OCI-LY7 (cell line): ENCODE data around the gene MYLK. TPM values are rescaled to one million over a fixed set of nuclear protein-coding genes. Genes with fewer than 3 reads are reported as not detected.

Experiments
- BruUV-seq: library from RNA; stranded (reverse); fragments of 400-500 nt; replicated peaks from 2 replicates; lab custom pipeline; 2021; lab: Mats Ljungman, UMichigan
- CTCF ChIA-PET: fragments of 300-600 bp; sonication (Branson Sonifier 250); formaldehyde crosslinking; loops from one replicate; lab custom pipeline; 2022; ENCODE audit warnings: antibody characterized with exemption; ENCODE audit not compliant: unreplicated experiment; lab: Charles Lee
- POLR2A ChIA-PET: fragments of 300-600 bp; sonication (Branson Sonifier 250); formaldehyde crosslinking; loops from one replicate; lab custom pipeline; 2022; ENCODE audit warnings: antibody characterized with exemption; lab: Charles Lee
- DNase-seq: peaks from one replicate; pipeline ENCODE4 v3.0.0-alpha.2; 2015; ENCODE audit warnings: low spot score
- H2AFZ ChIP-seq: fragments of 200-600 bp; sonication (generic), shearing (Covaris generic); 2 replicates; pipeline ENCODE4 v1.6.1; 2014; ENCODE audit warnings: mild to moderate bottlenecking, antibody characterized with exemption, low read length, moderate library complexity
- H3K27ac ChIP-seq: fragments of 200-600 bp; sonication (generic); 2 replicates; pipeline ENCODE4 v1.5.1; 2014; ENCODE audit warnings: mixed run types, low read depth, mild to moderate bottlenecking, moderate library complexity, low read length, inconsistent platforms; ENCODE audit not compliant: poor library complexity, severe bottlenecking
- H3K36me3 ChIP-seq: fragments of 200-600 bp; sonication (generic); 2 replicates; pipeline ENCODE4 v1.6.1; 2014; ENCODE audit warnings: mild to moderate bottlenecking, antibody characterized with exemption, low read length, moderate library complexity, mixed read lengths; ENCODE audit not compliant: insufficient read depth
- H3K4me1 ChIP-seq: fragments of 200-600 bp; sonication (generic); 2 replicates; pipeline ENCODE4 v1.5.1; 2014; ENCODE audit warnings: mild to moderate bottlenecking, low read length; ENCODE audit not compliant: insufficient read depth, poor library complexity, severe bottlenecking
- H3K4me2 ChIP-seq: fragments of 200-600 bp; sonication (generic); 2 replicates; pipeline ENCODE4 v1.6.1; 2014; ENCODE audit warnings: mild to moderate bottlenecking, low read length
- H3K4me3 ChIP-seq: fragments of 200-600 bp; sonication (generic); 2 replicates; pipeline ENCODE4 v1.5.1; 2014; ENCODE audit warnings: mild to moderate bottlenecking, low read depth, low read length; ENCODE audit not compliant: poor library complexity, severe bottlenecking
- H3K79me2 ChIP-seq: fragments of 200-600 bp; sonication (generic); 2 replicates; pipeline ENCODE4 v1.6.1; 2016; ENCODE audit warnings: low read depth, mild to moderate bottlenecking, low read length, moderate library complexity, mixed read lengths; ENCODE audit not compliant: insufficient read depth
- H3K9me2 ChIP-seq: fragments of 200-600 bp; sonication (generic); 2 replicates; pipeline ENCODE4 v1.6.1; 2016; ENCODE audit warnings: mild to moderate bottlenecking, low read length, mixed read lengths; ENCODE audit not compliant: insufficient read depth
- H3K9me3 ChIP-seq: fragments of 200-600 bp; sonication (generic); 2 replicates; pipeline ENCODE4 v1.6.1; 2014; ENCODE audit warnings: mild to moderate bottlenecking, mixed run types, low read length, mixed read lengths
- H4K20me1 ChIP-seq: fragments of 200-600 bp; sonication (generic); 2 replicates; pipeline ENCODE4 v1.6.1; 2014; ENCODE audit warnings: mild to moderate bottlenecking, antibody characterized with exemption, low read length, moderate library complexity, mixed read lengths; ENCODE audit not compliant: insufficient read depth
- EZH2phosphoT487 ChIP-seq: fragments of 200-600 bp; sonication (generic); IDR thresholded peaks from 2 replicates; pipeline ENCODE4 v1.6.1; 2018; ENCODE audit warnings: low read depth, borderline replicate concordance, mild to moderate bottlenecking, mixed run types, antibody characterized with exemption, low read length, moderate library complexity, mixed read lengths
- intact Hi-C: fragments of 100-400 bp; cut with micrococcal nuclease; formaldehyde crosslinking; loops from one replicate; pipeline ENCODE4 v1.10.0; 2022; ENCODE audit not compliant: unreplicated experiment
- total RNA-seq, 2 experiments: library from RNA; depleted of rRNA in 1 of 2; stranded (reverse); fragments of >200 nt in 1 of 2; shearing (Covaris generic) in 1 of 2; gene quantifications; 2 replicates each; pipeline ENCODE4 v1.2.3, GENCODE V29; 2014 to 2022
- TF ChIP-seq, protein P1 (sequence below): fragments of 200-600 bp; sonication (generic); conservative IDR thresholded peaks from 2 replicates; pipeline ENCODE4 v1.5.1; 2014; ENCODE audit warnings: mild to moderate bottlenecking, antibody characterized with exemption, low read length, moderate library complexity, mixed read lengths

MYLK gene
- total RNA-seq, 2 experiments from 2014 or later, result not detected

DNA sequence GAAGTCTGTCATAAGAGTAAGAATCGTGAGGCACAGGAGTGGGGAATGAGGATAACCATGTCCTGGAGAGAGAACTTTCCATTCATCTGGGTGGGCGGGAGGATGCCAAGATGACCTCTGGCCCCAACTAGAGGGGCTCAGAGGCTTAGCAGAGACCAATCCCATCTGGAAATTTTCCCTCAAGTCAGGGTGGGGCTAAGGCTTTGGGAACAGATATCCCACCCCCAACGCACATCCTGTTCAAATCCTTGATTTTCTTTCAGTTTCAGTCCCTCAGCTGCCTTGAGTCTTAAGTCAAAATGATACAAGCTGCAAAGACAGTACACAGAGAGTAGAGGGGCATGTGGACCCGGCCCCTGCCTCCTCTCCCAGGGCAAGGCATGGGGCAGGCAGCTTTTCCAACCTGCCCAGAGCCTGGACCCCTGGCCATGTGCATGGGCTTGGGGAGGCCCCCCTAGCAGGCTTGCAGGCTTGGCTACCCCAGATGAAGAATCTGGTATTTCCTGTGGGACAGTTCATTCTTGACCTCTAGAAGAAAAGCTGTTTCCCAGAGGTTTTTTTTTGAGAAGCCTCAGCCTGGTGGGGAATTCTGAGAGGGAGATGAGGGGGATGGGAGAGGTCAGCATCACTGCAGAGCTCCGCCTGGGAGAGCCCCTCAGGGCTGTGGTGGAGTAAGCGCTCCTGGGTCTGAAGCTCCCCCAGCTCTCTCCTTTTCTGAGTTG lies 189.6 kb downstream of the MYLK start:
- Histone ChIP-seq H3K4me2 (no peak overlapping the region), H4K20me1 (no peaks in the 10 kb centered on the region), H3K9me2 (no peaks in the 10 kb centered on the region), H3K4me1 (no peaks in the 10 kb centered on the region), H3K4me3 (no peak overlapping the region), H3K79me2 (no peaks in the 10 kb centered on the region), H3K9me3 (no peaks in the 10 kb centered on the region), H3K27ac (no peak overlapping the region), H2AFZ (no peak overlapping the region), H3K36me3 (no peaks in the 10 kb centered on the region)
- no TSS peak for BruUV-seq
- intact Hi-C loops, result no loop called here
- no peak for TF ChIP-seq EZH2phosphoT487
- TF ChIP-seq, protein P1, sequence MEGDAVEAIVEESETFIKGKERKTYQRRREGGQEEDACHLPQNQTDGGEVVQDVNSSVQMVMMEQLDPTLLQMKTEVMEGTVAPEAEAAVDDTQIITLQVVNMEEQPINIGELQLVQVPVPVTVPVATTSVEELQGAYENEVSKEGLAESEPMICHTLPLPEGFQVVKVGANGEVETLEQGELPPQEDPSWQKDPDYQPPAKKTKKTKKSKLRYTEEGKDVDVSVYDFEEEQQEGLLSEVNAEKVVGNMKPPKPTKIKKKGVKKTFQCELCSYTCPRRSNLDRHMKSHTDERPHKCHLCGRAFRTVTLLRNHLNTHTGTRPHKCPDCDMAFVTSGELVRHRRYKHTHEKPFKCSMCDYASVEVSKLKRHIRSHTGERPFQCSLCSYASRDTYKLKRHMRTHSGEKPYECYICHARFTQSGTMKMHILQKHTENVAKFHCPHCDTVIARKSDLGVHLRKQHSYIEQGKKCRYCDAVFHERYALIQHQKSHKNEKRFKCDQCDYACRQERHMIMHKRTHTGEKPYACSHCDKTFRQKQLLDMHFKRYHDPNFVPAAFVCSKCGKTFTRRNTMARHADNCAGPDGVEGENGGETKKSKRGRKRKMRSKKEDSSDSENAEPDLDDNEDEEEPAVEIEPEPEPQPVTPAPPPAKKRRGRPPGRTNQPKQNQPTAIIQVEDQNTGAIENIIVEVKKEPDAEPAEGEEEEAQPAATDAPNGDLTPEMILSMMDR, result no peak
- ChIA-PET CTCF (no interaction called here), POLR2A (no interaction called here)
- no peak for DNase-seq

DNA sequence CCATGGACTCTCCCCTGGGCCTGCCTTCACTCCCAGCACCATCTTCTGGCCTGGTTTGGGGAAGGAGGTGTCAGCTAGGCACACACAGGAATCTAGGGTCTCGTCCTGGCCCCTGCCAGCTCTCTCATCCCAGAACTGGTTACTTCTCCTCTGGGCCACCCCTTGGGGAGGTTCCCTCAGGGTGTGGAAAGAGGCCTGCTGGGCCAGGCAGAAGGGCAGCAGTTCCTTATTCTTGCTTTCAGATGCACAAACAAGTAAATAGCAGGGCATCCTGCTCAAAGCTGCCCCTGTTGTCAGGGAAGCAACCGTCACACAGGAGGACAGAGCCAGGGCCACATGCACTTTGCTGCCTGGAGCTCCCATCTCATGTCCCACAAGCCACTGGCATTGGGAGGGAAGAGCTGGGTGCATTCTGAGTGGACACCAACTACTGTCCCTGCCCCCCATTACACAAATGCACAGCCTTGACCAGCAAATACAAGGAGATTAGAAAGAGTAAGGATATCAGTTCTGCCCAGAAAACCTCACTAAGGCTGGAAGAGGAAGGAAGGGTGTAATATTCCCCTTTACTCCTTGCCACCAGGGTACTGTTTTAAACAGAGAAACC lies 190.4 kb downstream of the MYLK start:
- TF ChIP-seq, protein P1, result no peak
- TF ChIP-seq EZH2phosphoT487, result no peak
- intact Hi-C loops, result no loop called here
- BruUV-seq, result no TSS peak

DNA sequence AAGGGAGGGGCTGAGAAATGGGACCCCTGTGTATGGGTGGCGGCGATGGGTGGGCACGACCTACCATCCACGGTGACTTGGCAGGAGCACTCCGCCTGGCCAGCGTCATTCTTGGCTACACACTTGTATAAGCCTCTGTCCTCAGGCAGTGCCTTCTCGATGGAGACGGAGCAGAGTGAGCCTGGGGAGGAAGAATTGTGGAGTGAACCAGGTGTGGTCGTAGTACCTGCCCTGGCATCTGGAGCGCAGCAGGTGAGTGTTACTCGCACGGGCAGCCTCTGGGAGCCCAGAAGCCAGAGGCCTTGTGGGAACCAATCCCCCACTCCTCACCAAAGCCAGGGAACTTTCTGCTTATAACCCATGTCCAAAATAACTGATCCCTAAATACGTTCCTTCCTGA lies 191.5 kb downstream of the MYLK start:
- intact Hi-C loops, result no loop called here
- CTCF ChIA-PET, result no interaction called here
- H3K36me3 ChIP-seq, result no peaks in the 10 kb centered on the region
- H3K27ac ChIP-seq, result no peak overlapping the region
- TF ChIP-seq EZH2phosphoT487, result no peak
- TF ChIP-seq, protein P1, result no peak
- no peaks in the 10 kb centered on the region for H3K79me2 ChIP-seq
- no peaks in the 10 kb centered on the region for H3K9me2 ChIP-seq
- no peak overlapping the region for H3K4me3 ChIP-seq
- no peaks in the 10 kb centered on the region for H3K4me1 ChIP-seq
- H3K4me2 ChIP-seq, result no peak overlapping the region
- BruUV-seq, result no TSS peak
- no peak overlapping the region for H2AFZ ChIP-seq
- no peaks in the 10 kb centered on the region for H4K20me1 ChIP-seq
- no peaks in the 10 kb centered on the region for H3K9me3 ChIP-seq
- POLR2A ChIA-PET, result no interaction called here
- no peak for DNase-seq

More for the DNA sequence above, 190.4 kb downstream of the MYLK start:
- H3K27ac ChIP-seq, result no peak overlapping the region
- POLR2A ChIA-PET, result interaction anchor here (0.6 to 0.9 kb wide), 2 partner anchors 14 to 1165 kb away, joined by 3 to 8 read pairs; no protein-coding TSS in a partner anchor
- H2AFZ ChIP-seq, result no peak overlapping the region
- no peaks in the 10 kb centered on the region for H4K20me1 ChIP-seq
- DNase-seq, result no peak
- H3K36me3 ChIP-seq, result no peaks in the 10 kb centered on the region
- no peaks in the 10 kb centered on the region for H3K9me3 ChIP-seq
- no peak overlapping the region for H3K4me2 ChIP-seq
- H3K79me2 ChIP-seq, result no peaks in the 10 kb centered on the region
- CTCF ChIA-PET, result no interaction called here
- no peaks in the 10 kb centered on the region for H3K9me2 ChIP-seq
- no peaks in the 10 kb centered on the region for H3K4me1 ChIP-seq
- H3K4me3 ChIP-seq, result no peak overlapping the region
